COLO668 (cell line): Measurements from ENCODE around the gene DMD.

Source experiments
- DNase-seq: peaks from one replicate; lab custom pipeline; 2025; ENCODE audit not compliant: unreplicated experiment; lab: John Stamatoyannopoulos, UW

The DMD gene

GRCh38 chrX:31153475-31154047 lies 2057.8 kb downstream of the DMD start:
- DNase-seq = no peak

- no peak for DNase-seq
Observed at GRCh38 chrX:31147175-31147574, 2064.2 kb downstream of the DMD start.

- DNase-seq = no peak
Observed at GRCh38 chrX:31139961-31140360, 2071.4 kb downstream of the DMD start.

DNA sequence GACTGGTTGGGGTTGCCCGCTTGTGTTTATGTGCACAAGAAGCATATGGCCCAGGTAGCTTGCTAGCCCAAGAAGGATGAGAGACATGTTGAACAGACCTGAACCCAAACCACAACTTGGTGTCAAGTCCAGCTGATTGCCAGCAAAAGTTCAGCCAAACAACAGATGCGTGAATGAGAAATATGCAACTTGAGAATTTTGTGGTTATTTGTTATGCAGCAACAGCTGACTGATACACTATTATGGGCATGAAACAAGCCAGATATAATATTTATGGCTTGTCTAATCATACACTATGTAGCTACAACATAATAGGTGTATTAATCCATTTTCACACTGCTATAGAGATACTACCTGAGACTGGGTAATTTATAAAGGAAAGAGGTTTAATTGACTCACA lies 2073.2 kb downstream of the DMD start:
- no peak for DNase-seq

DNA sequence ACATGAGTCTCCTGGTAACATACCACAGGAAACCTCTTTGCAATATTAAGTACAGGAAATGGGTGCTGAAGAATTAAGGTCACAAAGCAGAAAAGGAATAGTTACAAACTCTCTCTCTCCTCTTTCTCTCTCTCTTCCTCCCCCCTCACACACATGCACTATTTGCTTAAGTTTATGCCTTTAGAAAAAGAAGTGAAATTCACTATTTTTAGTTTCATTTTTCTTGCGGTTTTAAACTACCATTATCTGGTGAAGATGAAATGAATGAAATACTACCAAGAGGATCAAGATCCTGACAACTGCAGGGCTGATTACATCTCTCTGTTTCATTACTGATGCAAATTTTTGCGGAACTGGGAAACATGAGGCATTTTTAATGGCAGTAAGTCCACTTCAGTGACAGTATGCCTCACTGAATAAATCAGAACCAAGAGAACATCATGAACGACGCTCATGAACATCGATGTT lies 2075.2 kb downstream of the DMD start:
- DNase-seq = no peak

- DNase-seq = no peak
Observed at GRCh38 chrX:31132821-31133241, 2078.5 kb downstream of the DMD start.

- DNase-seq = no peak
Observed at GRCh38 chrX:31130457-31131220, 2080.7 kb downstream of the DMD start.

DNA sequence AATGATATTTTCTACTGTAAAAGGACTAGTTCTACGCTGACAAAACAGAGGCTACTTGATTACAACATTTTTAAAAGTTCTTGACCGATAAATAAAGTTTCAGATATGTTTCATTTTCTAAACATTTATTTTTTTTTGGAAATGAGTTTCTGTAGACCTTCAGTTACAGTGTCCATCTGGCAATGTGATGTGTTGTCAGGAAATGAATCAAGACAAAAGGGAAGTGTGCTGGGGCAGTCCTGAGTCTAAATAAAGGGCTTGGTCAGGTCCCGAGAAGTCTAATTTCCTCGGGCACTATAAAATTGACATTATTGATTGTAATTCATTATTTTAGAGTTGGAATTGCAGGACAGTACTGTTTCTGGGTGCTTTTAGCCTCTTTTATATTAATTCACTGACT lies 2082.5 kb downstream of the DMD start:
- no peak for DNase-seq

DNA sequence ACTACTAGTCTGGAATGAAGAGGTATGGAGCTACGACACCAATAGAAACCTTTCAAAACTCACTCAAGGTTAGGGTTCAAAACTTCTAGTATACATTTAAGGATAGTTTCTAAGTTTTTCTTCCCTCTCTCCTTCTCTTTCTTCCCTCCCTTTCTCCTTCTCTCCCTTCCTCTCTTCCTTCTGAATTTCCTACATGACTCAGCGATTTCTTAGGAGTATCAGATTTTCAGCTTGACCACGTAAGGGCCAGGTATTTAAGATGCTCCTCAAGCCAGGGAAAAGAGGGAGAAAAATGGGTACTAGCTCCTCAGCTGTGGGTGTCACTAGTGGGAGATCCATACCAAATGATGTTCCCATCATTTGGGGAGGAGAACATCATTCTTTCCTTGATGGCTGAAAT lies 2083.6 kb downstream of the DMD start:
- DNase-seq = no peak

DNA sequence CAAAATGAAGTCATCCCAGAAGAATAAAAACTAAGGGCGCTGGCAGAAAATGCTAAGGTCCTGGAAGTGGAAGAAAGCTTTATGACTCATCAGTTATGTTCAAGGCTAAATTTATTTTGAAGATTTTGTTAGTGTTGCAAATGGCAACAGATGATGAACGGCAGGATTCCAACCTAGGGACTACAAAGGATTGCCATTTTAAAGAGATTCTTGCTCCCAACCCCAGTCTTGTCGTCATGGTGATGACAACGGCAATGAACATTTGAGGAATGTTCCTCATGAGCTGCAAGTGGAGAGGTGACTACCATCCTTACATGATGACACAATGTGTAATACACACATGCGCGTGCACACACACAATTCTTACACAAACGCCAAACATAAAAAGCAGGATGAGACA lies 2085.1 kb downstream of the DMD start:
- no peak for DNase-seq

- DNase-seq = no peak
Observed at GRCh38 chrX:31124536-31124935, 2086.8 kb downstream of the DMD start.

DNA sequence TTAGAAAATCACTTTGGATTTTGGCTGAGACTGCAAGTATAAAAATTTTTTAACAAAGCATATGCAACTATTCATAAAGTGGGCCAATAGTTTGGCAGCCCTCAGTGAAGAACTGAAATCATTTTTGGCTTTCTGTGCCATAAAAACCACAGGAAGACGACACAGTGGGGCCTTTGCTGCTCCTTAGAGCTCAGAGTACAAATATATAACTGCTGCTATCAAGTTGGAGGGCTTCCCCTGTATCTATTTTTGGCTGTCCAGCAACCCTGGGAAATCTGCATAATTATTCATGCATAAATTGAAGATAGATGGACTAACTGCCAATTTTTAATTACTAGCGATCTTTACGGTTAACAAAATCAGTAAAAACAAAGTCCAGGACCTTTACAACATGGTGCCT lies 2088.0 kb downstream of the DMD start:
- DNase-seq = no peak

- DNase-seq = no peak
Observed at GRCh38 chrX:31117266-31117665, 2094.1 kb downstream of the DMD start.

- DNase-seq = no peak
Observed at GRCh38 chrX:31115398-31115797, 2096.0 kb downstream of the DMD start.

DNA sequence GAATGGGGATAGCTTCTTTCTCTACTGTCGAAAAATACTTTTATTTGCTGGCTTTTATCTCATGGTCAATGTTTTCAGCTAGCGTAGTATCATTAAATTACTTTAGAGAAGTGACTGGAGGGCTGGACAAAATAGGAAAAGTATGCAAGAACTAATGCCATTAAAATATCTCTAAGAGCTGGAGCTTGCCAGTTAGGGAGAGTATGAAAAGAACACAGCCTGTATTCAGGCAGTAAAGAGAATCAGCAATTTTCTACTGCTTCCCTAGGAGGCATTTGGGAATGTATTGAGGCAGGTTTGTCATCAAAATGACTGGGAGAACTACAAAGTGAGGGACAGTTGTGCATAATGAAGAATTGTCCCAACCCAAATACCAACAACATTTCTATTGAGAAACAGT lies 2096.5 kb downstream of the DMD start:
- DNase-seq = no peak

DNA sequence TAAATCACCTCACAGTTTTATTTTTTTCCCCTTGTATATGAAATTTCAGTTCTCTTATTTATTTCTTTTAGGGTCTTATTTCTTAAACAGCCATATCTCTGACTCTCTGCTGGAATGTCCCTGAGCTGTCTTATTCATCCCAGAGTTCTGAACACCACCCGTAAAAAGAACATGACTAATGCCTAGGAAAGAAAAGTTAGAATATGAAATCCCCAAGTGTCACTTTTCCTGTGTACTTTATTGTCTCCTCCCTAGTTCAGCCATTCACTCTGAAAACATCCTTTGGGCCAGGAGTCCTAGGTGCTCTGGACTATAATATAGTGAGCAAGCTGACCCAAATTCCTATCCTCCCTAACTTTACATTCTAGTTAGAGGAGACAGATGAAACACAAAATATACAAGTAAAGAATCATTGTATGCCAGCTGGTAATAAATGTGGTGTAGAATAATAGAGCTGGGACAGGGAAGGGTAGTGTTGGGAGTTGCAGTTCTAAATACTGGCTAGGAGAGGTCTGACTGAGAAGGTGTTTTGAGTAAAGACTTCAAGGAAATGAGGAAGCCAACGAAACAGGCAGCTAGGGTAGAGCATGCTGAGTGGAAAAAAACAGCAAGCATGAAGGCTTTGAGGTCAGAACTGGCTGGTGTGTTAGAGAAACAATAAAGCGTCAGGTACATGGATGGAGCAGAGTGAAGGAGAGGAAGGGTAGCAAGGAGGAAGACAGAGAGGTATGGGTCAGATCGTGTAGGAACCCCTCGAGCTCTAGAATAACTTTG lies 2098.9 kb downstream of the DMD start:
- DNase-seq = no peak

DNA sequence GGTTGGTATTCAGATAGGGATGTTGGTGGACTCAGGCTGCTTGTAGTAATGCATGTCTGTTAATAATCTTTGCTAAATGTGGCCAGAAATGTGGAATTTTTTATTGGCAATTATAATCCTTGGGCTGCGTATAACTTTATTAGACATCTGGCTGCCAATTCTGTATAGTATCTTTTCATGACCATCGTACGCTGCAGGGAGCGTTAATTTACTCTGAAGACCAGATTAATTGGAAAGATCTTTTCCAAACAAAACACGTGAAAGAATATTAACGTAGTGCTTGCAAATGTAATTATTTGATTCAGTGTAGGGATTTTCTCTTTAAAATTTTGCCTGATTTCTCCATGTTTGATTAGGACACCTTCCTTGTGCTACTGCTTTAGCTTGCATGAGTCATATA lies 2100.7 kb downstream of the DMD start:
- DNase-seq = no peak

- no peak for DNase-seq
Observed at GRCh38 chrX:31099536-31100090, 2111.7 kb downstream of the DMD start.

GRCh38 chrX:31098079-31098478 lies 2113.3 kb downstream of the DMD start:
- no peak for DNase-seq

DNA sequence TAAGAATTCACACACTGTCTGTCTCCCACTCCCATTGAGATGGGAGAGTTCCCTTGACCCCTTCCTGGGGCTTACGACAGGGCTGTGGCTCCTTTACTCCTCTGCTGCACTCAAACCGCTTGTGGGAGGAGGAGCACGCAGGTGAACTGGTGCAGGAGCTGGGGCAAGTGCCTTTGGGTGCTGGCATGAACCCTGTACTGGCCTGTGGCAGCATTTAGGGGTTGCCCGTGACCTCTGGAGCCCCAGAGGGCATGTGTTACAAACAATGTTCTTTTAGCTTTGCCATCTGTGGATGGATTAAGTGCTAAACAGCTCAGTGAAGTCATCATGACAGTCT lies 2117.7 kb downstream of the DMD start:
- DNase-seq = no peak

- DNase-seq = no peak
Observed at GRCh38 chrX:31092970-31093638, 2118.2 kb downstream of the DMD start.
